Transverse colon (tissue), 4 donors: ENCODE data around the gene HNF1A. TPM values are rescaled to one million over a fixed set of nuclear protein-coding genes. Genes with fewer than 3 reads are reported as not detected.

Experiments used
- DNase-seq: peaks from one replicate; pipeline ENCODE4 v3.0.0-alpha.2; 2019
- H3K27ac ChIP-seq, 4 donors: fragments of 200-600 bp; sonication (generic); 2 replicates each; pipeline ENCODE4 v1.5.1; 2016 to 2018; ENCODE audit warnings: inconsistent platforms in 4 of 4
- H3K27me3 ChIP-seq: fragments of 200-600 bp; sonication (generic); 2 replicates; pipeline ENCODE4 v1.5.1; 2017; ENCODE audit warnings: inconsistent platforms
- H3K36me3 ChIP-seq, 4 donors: fragments of 200-600 bp; sonication (generic); 2 replicates each; pipeline ENCODE4 v1.5.1; 2017 to 2019; ENCODE audit warnings: inconsistent platforms in 4 of 4
- H3K4me1 ChIP-seq, 4 donors: fragments of 200-600 bp; sonication (generic); 2 replicates each; pipeline ENCODE4 v1.5.1; 2017 to 2020; ENCODE audit warnings: inconsistent platforms in 4 of 4
- H3K4me3 ChIP-seq, 4 donors: fragments of 200-600 bp; sonication (generic); 1 replicate in 1 of 4; 2 replicates in 3 of 4; pipeline versions ENCODE4 v1.5.1 to v1.6.1; 2017 to 2019; ENCODE audit warnings: inconsistent platforms in 4 of 4
- H3K9me3 ChIP-seq, 2 donors: fragments of 200-600 bp; sonication (generic); 2 replicates each; pipeline ENCODE4 v1.5.1; 2017 to 2019; ENCODE audit warnings: inconsistent platforms in 2 of 2
- EP300 ChIP-seq: sonication (generic); formaldehyde crosslinking; IDR thresholded peaks from one replicate; pipeline ENCODE4 v1.6.1; 2017; ENCODE audit warnings: antibody characterized with exemption, low read depth
- POLR2A ChIP-seq: fragments of 450-650 bp; IDR thresholded peaks from one replicate; pipeline ENCODE4 v1.6.1; 2016; ENCODE audit warnings: antibody characterized with exemption, mild to moderate bottlenecking, moderate library complexity
- POLR2AphosphoS5 ChIP-seq, 3 donors: sonication (generic); formaldehyde crosslinking; IDR thresholded peaks; one replicate each; pipeline ENCODE4 v1.6.1; 2016; ENCODE audit warnings: antibody characterized with exemption in 3 of 3
- WGBS, 2 donors: methylation state at CpG; one replicate each; pipeline ENCODE4 v1.1.5; 2018; ENCODE audit warnings: low coverage in 1 of 2; 5-methylcytosine and 5-hydroxymethylcytosine counted together
- in situ Hi-C, 4 donors: fragments of 200-750 bp; cut with MboI; loops; one replicate each; pipeline versions ENCODE4 v1.15.0 to v1.15.1; 2017; ENCODE audit warnings: low sequenced_read_pairs in 3 of 4, low pct_ligation_motif_present in 1 of 4, low pct_unique_long_range_greater_than_20kb in 1 of 4
- intact Hi-C: fragments of 100-400 bp; cut with DNase I; formaldehyde crosslinking; loops from one replicate; pipeline ENCODE4 v1.15.1; 2023; ENCODE audit warnings: low total_unique reads
- total RNA-seq, 4 donors: library from RNA; depleted of rRNA; stranded (reverse); fragments of >200 nt; gene quantifications; one replicate each; pipeline ENCODE4 v1.1.0, GENCODE V29; 2016
- TF ChIP-seq, protein P1 (sequence below), 5 experiments: fragments of 200-600 bp in 3 of 5; fragments of 450-650 bp in 2 of 5; sonication (generic) in 3 of 5; IDR thresholded peaks; 1 replicate in 2 of 5; 2 replicates in 3 of 5; pipeline ENCODE4 v1.5.1; 2016 to 2017; ENCODE audit warnings: antibody characterized with exemption in 5 of 5, inconsistent platforms in 3 of 5, mild to moderate bottlenecking in 2 of 5, moderate library complexity in 1 of 5

HNF1A gene
- total RNA-seq, 4 donors from 2014 or later = 16.5 to 71.4 (median 23.6) TPM

DNA sequence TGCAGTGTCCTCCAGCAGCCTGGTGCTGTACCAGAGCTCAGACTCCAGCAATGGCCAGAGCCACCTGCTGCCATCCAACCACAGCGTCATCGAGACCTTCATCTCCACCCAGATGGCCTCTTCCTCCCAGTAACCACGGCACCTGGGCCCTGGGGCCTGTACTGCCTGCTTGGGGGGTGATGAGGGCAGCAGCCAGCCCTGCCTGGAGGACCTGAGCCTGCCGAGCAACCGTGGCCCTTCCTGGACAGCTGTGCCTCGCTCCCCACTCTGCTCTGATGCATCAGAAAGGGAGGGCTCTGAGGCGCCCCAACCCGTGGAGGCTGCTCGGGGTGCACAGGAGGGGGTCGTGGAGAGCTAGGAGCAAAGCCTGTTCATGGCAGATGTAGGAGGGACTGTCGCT lies 22.7 kb downstream of the HNF1A start:
- no peaks in the 10 kb centered on the region for H3K27me3 ChIP-seq
- 84% methylated on average over 8 of the region's 11 CpGs; no CpG with 5 or more reads in 1 of the 2 donors for WGBS, 2 donors
- in situ Hi-C loops = no loop called here
- intact Hi-C loops = no loop called here
- H3K4me3 ChIP-seq = no peak overlapping the region
- H3K36me3 ChIP-seq = peaks cover 0 to 5% (median 0%) of the 10 kb centered on the region in 4 donors
- no peaks in the 10 kb centered on the region for H3K9me3 ChIP-seq
- no peak for TF ChIP-seq POLR2A
- TF ChIP-seq EP300 = no peak
- TF ChIP-seq, protein P1, sequence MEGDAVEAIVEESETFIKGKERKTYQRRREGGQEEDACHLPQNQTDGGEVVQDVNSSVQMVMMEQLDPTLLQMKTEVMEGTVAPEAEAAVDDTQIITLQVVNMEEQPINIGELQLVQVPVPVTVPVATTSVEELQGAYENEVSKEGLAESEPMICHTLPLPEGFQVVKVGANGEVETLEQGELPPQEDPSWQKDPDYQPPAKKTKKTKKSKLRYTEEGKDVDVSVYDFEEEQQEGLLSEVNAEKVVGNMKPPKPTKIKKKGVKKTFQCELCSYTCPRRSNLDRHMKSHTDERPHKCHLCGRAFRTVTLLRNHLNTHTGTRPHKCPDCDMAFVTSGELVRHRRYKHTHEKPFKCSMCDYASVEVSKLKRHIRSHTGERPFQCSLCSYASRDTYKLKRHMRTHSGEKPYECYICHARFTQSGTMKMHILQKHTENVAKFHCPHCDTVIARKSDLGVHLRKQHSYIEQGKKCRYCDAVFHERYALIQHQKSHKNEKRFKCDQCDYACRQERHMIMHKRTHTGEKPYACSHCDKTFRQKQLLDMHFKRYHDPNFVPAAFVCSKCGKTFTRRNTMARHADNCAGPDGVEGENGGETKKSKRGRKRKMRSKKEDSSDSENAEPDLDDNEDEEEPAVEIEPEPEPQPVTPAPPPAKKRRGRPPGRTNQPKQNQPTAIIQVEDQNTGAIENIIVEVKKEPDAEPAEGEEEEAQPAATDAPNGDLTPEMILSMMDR (IDR thresholded peaks at IDR 0.05) = no peak
- TF ChIP-seq POLR2AphosphoS5 (IDR thresholded peaks at IDR 0.05) = no peak
- DNase-seq = no peak
- H3K27ac ChIP-seq = no peak overlapping the region
- no peaks in the 10 kb centered on the region for H3K4me1 ChIP-seq

DNA sequence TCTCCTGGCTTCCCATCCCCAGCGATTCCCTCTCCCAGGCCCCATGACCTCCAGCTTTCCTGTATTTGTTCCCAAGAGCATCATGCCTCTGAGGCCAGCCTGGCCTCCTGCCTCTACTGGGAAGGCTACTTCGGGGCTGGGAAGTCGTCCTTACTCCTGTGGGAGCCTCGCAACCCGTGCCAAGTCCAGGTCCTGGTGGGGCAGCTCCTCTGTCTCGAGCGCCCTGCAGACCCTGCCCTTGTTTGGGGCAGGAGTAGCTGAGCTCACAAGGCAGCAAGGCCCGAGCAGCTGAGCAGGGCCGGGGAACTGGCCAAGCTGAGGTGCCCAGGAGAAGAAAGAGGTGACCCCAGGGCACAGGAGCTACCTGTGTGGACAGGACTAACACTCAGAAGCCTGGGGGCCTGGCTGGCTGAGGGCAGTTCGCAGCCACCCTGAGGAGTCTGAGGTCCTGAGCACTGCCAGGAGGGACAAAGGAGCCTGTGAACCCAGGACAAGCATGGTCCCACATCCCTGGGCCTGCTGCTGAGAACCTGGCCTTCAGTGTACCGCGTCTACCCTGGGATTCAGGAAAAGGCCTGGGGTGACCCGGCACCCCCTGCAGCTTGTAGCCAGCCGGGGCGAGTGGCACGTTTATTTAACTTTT lies 23.6 kb downstream of the HNF1A start:
- no peak for DNase-seq
- H3K27ac ChIP-seq = no peak overlapping the region

DNA sequence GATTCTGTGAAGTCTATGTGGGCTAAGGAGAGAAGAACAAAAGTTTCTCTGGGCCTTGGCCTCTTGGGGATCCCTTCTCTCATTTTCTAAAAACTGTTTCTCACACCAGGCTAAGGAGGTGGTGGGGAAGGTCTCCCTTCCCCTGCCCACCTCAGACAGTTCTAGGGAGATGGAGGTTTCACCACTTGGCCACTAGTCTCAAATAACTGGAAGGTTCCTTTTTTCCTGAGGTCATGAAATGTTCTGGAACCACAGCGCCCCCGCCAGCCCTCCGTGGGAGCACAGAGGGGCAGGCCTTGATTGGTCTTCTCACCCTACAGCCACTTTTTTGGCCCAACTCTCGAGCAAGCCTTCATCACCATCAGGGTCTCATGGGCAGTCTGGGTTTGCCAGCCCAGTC lies 25.3 kb downstream of the HNF1A start:
- intact Hi-C loops (no loop called here), in situ Hi-C loops (no loop called here)
- Histone ChIP-seq H3K27me3 (no peaks in the 10 kb centered on the region), H3K4me3 (no peak overlapping the region), H3K9me3 (no peaks in the 10 kb centered on the region), H3K27ac (no peak overlapping the region), H3K4me1 (no peaks in the 10 kb centered on the region), H3K36me3 (peaks cover 0 to 7% (median 0%) of the 10 kb centered on the region in 4 donors)
- TF ChIP-seq EP300 (no peak), POLR2AphosphoS5 (IDR thresholded peaks at IDR 0.05) (peak in 1 of 3 donors; percentile 9), POLR2A (no peak)
- TF ChIP-seq, protein P1 (IDR thresholded peaks at IDR 0.05) = peak in 4 of 5 experiments; percentile 34 to 66 (median 46)
- DNase-seq = peak; percentile 57
- 52% methylated on average over 4 of the region's 4 CpGs; no CpG with 5 or more reads in 1 of the 2 donors for WGBS, 2 donors

More for the DNA sequence above, 23.6 kb downstream of the HNF1A start:
- intact Hi-C loops = no loop called here
- TF ChIP-seq, protein P1 (IDR thresholded peaks at IDR 0.05) = no peak
- TF ChIP-seq POLR2A (no peak), EP300 (no peak), POLR2AphosphoS5 (IDR thresholded peaks at IDR 0.05) (no peak)
- no peaks in the 10 kb centered on the region for H3K4me1 ChIP-seq
- no peaks in the 10 kb centered on the region for H3K27me3 ChIP-seq
- WGBS, 2 donors = 89% methylated on average over 16 of the region's 16 CpGs; no CpG with 5 or more reads in 1 of the 2 donors
- no peak overlapping the region for H3K4me3 ChIP-seq
- H3K36me3 ChIP-seq = peaks cover 0 to 5% (median 0%) of the 10 kb centered on the region in 4 donors
- H3K9me3 ChIP-seq = no peaks in the 10 kb centered on the region
- in situ Hi-C loops = no loop called here

DNA sequence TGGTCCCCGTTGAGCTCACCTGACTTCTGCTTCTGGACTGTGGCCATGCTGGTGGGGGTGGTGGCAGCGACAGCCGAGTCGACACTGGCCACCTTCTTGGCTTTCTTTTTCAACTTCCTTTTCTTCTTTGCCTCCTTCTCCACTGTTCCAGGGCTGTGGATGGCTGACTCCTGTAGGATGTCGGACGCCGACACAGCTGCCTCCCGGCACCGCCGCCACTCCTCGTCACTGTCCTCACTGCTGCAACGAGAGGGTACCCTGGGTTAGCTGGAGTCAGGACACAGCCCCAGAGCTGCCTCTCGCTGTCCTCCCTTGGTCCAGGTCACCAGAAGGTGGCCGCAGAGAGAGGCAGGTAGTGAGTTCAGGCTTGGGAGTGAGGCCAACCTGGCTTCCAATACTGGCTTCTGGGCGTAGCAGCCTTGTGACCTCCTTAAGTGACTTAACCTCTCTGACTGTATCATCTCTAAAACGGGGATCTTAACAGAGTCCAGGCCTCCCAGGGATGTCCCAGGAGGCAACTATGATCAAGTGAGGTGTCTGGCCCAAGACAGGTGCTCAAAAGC lies 26.0 kb downstream of the HNF1A start:
- 76 to 90% methylated on average over 3 to 16 of the region's 16 CpGs for WGBS, 2 donors
- Histone ChIP-seq H3K27ac (no peak overlapping the region), H3K4me1 (no peaks in the 10 kb centered on the region), H3K4me3 (no peak overlapping the region), H3K36me3 (peaks cover 0 to 13% (median 2%) of the 10 kb centered on the region in 4 donors), H3K27me3 (no peaks in the 10 kb centered on the region), H3K9me3 (no peaks in the 10 kb centered on the region)
- in situ Hi-C loops = no loop called here
- no peak for TF ChIP-seq POLR2A
- TF ChIP-seq POLR2AphosphoS5 (IDR thresholded peaks at IDR 0.05) = no peak
- TF ChIP-seq EP300 = no peak
- TF ChIP-seq, protein P1 (IDR thresholded peaks at IDR 0.05) = no peak
- intact Hi-C loops = no loop called here
- no peak for DNase-seq
